ENCODE measurements around the gene C1RL. TPM values are rescaled to one million over a fixed set of nuclear protein-coding genes. Genes with fewer than 3 reads are reported as not detected.

C1RL gene
- total and polyA plus RNA-seq, 4 donors: 8.0 to 22.6 (median 10.4) TPM

- no peak overlapping the region for H3K4me3 ChIP-seq (ENCODE audit: low read depth, low read length)
- no peaks in the 10 kb centered on the region for H3K27me3 ChIP-seq (ENCODE audit: control insufficient read depth, insufficient read depth, low read length)
- DNase-seq (ENCODE audit: low read depth in 4 of 6, low spot score in 6 of 6): no peak
- 54% methylated on average over 3 of the region's 3 CpGs for WGBS (ENCODE audit: insufficient coverage)
- no peak overlapping the region for H3K27ac ChIP-seq (ENCODE audit: low read depth, low read length)
- H3K4me1 ChIP-seq (ENCODE audit: control insufficient read depth, insufficient read depth, low read length): no peaks in the 10 kb centered on the region
- H3K36me3 ChIP-seq (ENCODE audit: control insufficient read depth, insufficient read depth, low read length): no peaks in the 10 kb centered on the region
- H3K9me3 ChIP-seq (ENCODE audit: control insufficient read depth, insufficient read depth, low read length): no peaks in the 10 kb centered on the region
Measured at GRCh38 chr12:7118881-7119280, 9.9 kb upstream of the C1RL start.

GRCh38 chr12:7117670-7118069, 8.7 kb upstream of the C1RL start:
- H3K36me3 ChIP-seq (ENCODE audit: control insufficient read depth, insufficient read depth, low read length): no peaks in the 10 kb centered on the region
- no peak for DNase-seq (ENCODE audit: low read depth in 4 of 6, low spot score in 6 of 6)
- 74% methylated on average over 3 of the region's 3 CpGs for WGBS (ENCODE audit: insufficient coverage)

GRCh38 chr12:7116916-7117315, 7.9 kb upstream of the C1RL start:
- WGBS (ENCODE audit: insufficient coverage): 80% methylated on average over 8 of the region's 9 CpGs
- no peak overlapping the region for H3K4me3 ChIP-seq (ENCODE audit: low read depth, low read length)

More at GRCh38 chr12:7117670-7118069, 8.7 kb upstream of the C1RL start:
- Histone ChIP-seq H3K4me1 (ENCODE audit: control insufficient read depth, insufficient read depth, low read length) (no peaks in the 10 kb centered on the region), H3K27me3 (ENCODE audit: control insufficient read depth, insufficient read depth, low read length) (no peaks in the 10 kb centered on the region), H3K4me3 (ENCODE audit: low read depth, low read length) (no peak overlapping the region), H3K9me3 (ENCODE audit: control insufficient read depth, insufficient read depth, low read length) (no peaks in the 10 kb centered on the region), H3K27ac (ENCODE audit: low read depth, low read length) (no peak overlapping the region)

GRCh38 chr12:7116196-7116595, 7.2 kb upstream of the C1RL start:
- H3K36me3 ChIP-seq (ENCODE audit: control insufficient read depth, insufficient read depth, low read length): no peaks in the 10 kb centered on the region
- H3K27me3 ChIP-seq (ENCODE audit: control insufficient read depth, insufficient read depth, low read length): no peaks in the 10 kb centered on the region
- no peaks in the 10 kb centered on the region for H3K9me3 ChIP-seq (ENCODE audit: control insufficient read depth, insufficient read depth, low read length)
- no peak overlapping the region for H3K4me3 ChIP-seq (ENCODE audit: low read depth, low read length)
- H3K4me1 ChIP-seq (ENCODE audit: control insufficient read depth, insufficient read depth, low read length): no peaks in the 10 kb centered on the region
- no peak for DNase-seq (ENCODE audit: low read depth in 4 of 6, low spot score in 6 of 6)
- WGBS (ENCODE audit: insufficient coverage): 77% methylated on average over 3 of the region's 3 CpGs
- H3K27ac ChIP-seq (ENCODE audit: low read depth, low read length): no peak overlapping the region

More at GRCh38 chr12:7116916-7117315, 7.9 kb upstream of the C1RL start:
- no peaks in the 10 kb centered on the region for H3K27me3 ChIP-seq (ENCODE audit: control insufficient read depth, insufficient read depth, low read length)
- no peak overlapping the region for H3K27ac ChIP-seq (ENCODE audit: low read depth, low read length)
- H3K4me1 ChIP-seq (ENCODE audit: control insufficient read depth, insufficient read depth, low read length): no peaks in the 10 kb centered on the region
- H3K9me3 ChIP-seq (ENCODE audit: control insufficient read depth, insufficient read depth, low read length): no peaks in the 10 kb centered on the region
- DNase-seq (ENCODE audit: low read depth in 4 of 6, low spot score in 6 of 6): no peak
- H3K36me3 ChIP-seq (ENCODE audit: control insufficient read depth, insufficient read depth, low read length): no peaks in the 10 kb centered on the region

- Histone ChIP-seq H3K27ac (ENCODE audit: low read depth, low read length) (no peak overlapping the region), H3K9me3 (ENCODE audit: control insufficient read depth, insufficient read depth, low read length) (no peaks in the 10 kb centered on the region), H3K27me3 (ENCODE audit: control insufficient read depth, insufficient read depth, low read length) (no peaks in the 10 kb centered on the region), H3K36me3 (ENCODE audit: control insufficient read depth, insufficient read depth, low read length) (no peaks in the 10 kb centered on the region), H3K4me3 (ENCODE audit: low read depth, low read length) (no peak overlapping the region), H3K4me1 (ENCODE audit: control insufficient read depth, insufficient read depth, low read length) (no peaks in the 10 kb centered on the region)
- 77% methylated on average over 4 of the region's 6 CpGs for WGBS (ENCODE audit: insufficient coverage)
- no peak for DNase-seq (ENCODE audit: low read depth in 4 of 6, low spot score in 6 of 6)
Measured at GRCh38 chr12:7114851-7115250, 5.8 kb upstream of the C1RL start.

GRCh38 chr12:7114008-7114407, 5.0 kb upstream of the C1RL start:
- Histone ChIP-seq H3K27me3 (ENCODE audit: control insufficient read depth, insufficient read depth, low read length) (no peaks in the 10 kb centered on the region), H3K36me3 (ENCODE audit: control insufficient read depth, insufficient read depth, low read length) (no peaks in the 10 kb centered on the region), H3K4me3 (ENCODE audit: low read depth, low read length) (no peak overlapping the region), H3K9me3 (ENCODE audit: control insufficient read depth, insufficient read depth, low read length) (no peaks in the 10 kb centered on the region), H3K27ac (ENCODE audit: low read depth, low read length) (no peak overlapping the region), H3K4me1 (ENCODE audit: control insufficient read depth, insufficient read depth, low read length) (peaks cover 3% of the 10 kb centered on the region)
- 92% methylated on average over 11 of the region's 11 CpGs for WGBS (ENCODE audit: insufficient coverage)
- DNase-seq (ENCODE audit: low read depth in 4 of 6, low spot score in 6 of 6): no peak

GRCh38 chr12:7113389-7113871, 4.4 kb upstream of the C1RL start:
- Histone ChIP-seq H3K36me3 (ENCODE audit: control insufficient read depth, insufficient read depth, low read length) (no peaks in the 10 kb centered on the region), H3K4me3 (ENCODE audit: low read depth, low read length) (no peak overlapping the region), H3K27ac (ENCODE audit: low read depth, low read length) (no peak overlapping the region), H3K27me3 (ENCODE audit: control insufficient read depth, insufficient read depth, low read length) (no peaks in the 10 kb centered on the region), H3K9me3 (ENCODE audit: control insufficient read depth, insufficient read depth, low read length) (no peaks in the 10 kb centered on the region), H3K4me1 (ENCODE audit: control insufficient read depth, insufficient read depth, low read length) (peaks cover 8% of the 10 kb centered on the region)
- WGBS (ENCODE audit: insufficient coverage): 42% methylated on average over 4 of the region's 5 CpGs
- DNase-seq (ENCODE audit: low read depth in 4 of 6, low spot score in 6 of 6): peak in 2 of 6 donors; percentile 59 to 75

- Histone ChIP-seq H3K27ac (ENCODE audit: low read depth, low read length) (no peak overlapping the region), H3K4me3 (ENCODE audit: low read depth, low read length) (no peak overlapping the region), H3K27me3 (ENCODE audit: control insufficient read depth, insufficient read depth, low read length) (no peaks in the 10 kb centered on the region), H3K9me3 (ENCODE audit: control insufficient read depth, insufficient read depth, low read length) (no peaks in the 10 kb centered on the region), H3K4me1 (ENCODE audit: control insufficient read depth, insufficient read depth, low read length) (peaks cover 15% of the 10 kb centered on the region), H3K36me3 (ENCODE audit: control insufficient read depth, insufficient read depth, low read length) (no peaks in the 10 kb centered on the region)
- no peak for DNase-seq (ENCODE audit: low read depth in 4 of 6, low spot score in 6 of 6)
- no CpG with 5 or more reads among the region's 4 CpGs for WGBS (ENCODE audit: insufficient coverage)
Measured at GRCh38 chr12:7112041-7112440, 3.0 kb upstream of the C1RL start.

- no peak for DNase-seq (ENCODE audit: low read depth in 4 of 6, low spot score in 6 of 6)
- no peak overlapping the region for H3K27ac ChIP-seq (ENCODE audit: low read depth, low read length)
- no peaks in the 10 kb centered on the region for H3K36me3 ChIP-seq (ENCODE audit: control insufficient read depth, insufficient read depth, low read length)
- no peaks in the 10 kb centered on the region for H3K9me3 ChIP-seq (ENCODE audit: control insufficient read depth, insufficient read depth, low read length)
- 96% methylated on average over 3 of the region's 5 CpGs for WGBS (ENCODE audit: insufficient coverage)
- H3K4me3 ChIP-seq (ENCODE audit: low read depth, low read length): no peak overlapping the region
- H3K27me3 ChIP-seq (ENCODE audit: control insufficient read depth, insufficient read depth, low read length): no peaks in the 10 kb centered on the region
- H3K4me1 ChIP-seq (ENCODE audit: control insufficient read depth, insufficient read depth, low read length): peaks cover 15% of the 10 kb centered on the region
Measured at GRCh38 chr12:7110661-7111060, 1.6 kb upstream of the C1RL start.

GRCh38 chr12:7109572-7109920, 532 bp upstream of the C1RL start:
- Histone ChIP-seq H3K36me3 (ENCODE audit: control insufficient read depth, insufficient read depth, low read length) (no peaks in the 10 kb centered on the region), H3K9me3 (ENCODE audit: control insufficient read depth, insufficient read depth, low read length) (no peaks in the 10 kb centered on the region), H3K27me3 (ENCODE audit: control insufficient read depth, insufficient read depth, low read length) (no peaks in the 10 kb centered on the region), H3K4me3 (ENCODE audit: low read depth, low read length) (no peak overlapping the region), H3K4me1 (ENCODE audit: control insufficient read depth, insufficient read depth, low read length) (peaks cover 15% of the 10 kb centered on the region), H3K27ac (ENCODE audit: low read depth, low read length) (no peak overlapping the region)
- WGBS (ENCODE audit: insufficient coverage): 56% methylated on average over 4 of the region's 5 CpGs
- DNase-seq (ENCODE audit: low read depth in 4 of 6, low spot score in 6 of 6): no peak
